NB4 (cell line): Measurements from ENCODE around the gene DIDO1.

ENCODE experiments used
- DNase-seq: peaks from one replicate; pipeline ENCODE4 v3.0.0; 2010; ENCODE audit warnings: low read depth
- H3K4me3 ChIP-seq: one replicate; pipeline ENCODE4 v1.5.1; 2011; ENCODE audit warnings: mild to moderate bottlenecking, low read depth, low read length, moderate library complexity
- CTCF ChIP-seq: IDR thresholded peaks from one replicate; pipeline ENCODE4 v1.5.1; 2012; ENCODE audit warnings: low read depth, low read length
- MAX ChIP-seq: IDR thresholded peaks from 2 replicates; pipeline ENCODE4 v1.6.1; 2011; ENCODE audit warnings: low read depth, low read length
- MYC ChIP-seq: IDR thresholded peaks from 2 replicates; pipeline ENCODE4 v1.6.1; 2011; ENCODE audit warnings: low read depth, low read length
- POLR2A ChIP-seq: IDR thresholded peaks from 2 replicates; pipeline ENCODE4 v1.6.1; 2011; ENCODE audit warnings: mild to moderate bottlenecking; ENCODE audit not compliant: insufficient read length; ENCODE audit errors: extremely low read depth

Gene DIDO1

GRCh38 chr20:62830821-62831220, 95.5 kb downstream of the DIDO1 start:
- no peak for TF ChIP-seq MAX

GRCh38 chr20:62830251-62830650, 96.1 kb downstream of the DIDO1 start:
- TF ChIP-seq CTCF (no peak), POLR2A (no peak), MYC (no peak), MAX (no peak)
- DNase-seq = no peak
- H3K4me3 ChIP-seq = no peak overlapping the region

More at GRCh38 chr20:62830821-62831220, 95.5 kb downstream of the DIDO1 start:
- H3K4me3 ChIP-seq = no peak overlapping the region
- no peak for DNase-seq

- no peak overlapping the region for H3K4me3 ChIP-seq
- no peak for DNase-seq
- TF ChIP-seq POLR2A (no peak), MYC (no peak), MAX (no peak), CTCF (no peak)
Measured at GRCh38 chr20:62829231-62830230, 96.8 kb downstream of the DIDO1 start.

- no peak for DNase-seq
- TF ChIP-seq CTCF (no peak), POLR2A (no peak), MYC (no peak), MAX (no peak)
- H3K4me3 ChIP-seq = no peak overlapping the region
Measured at GRCh38 chr20:62828511-62829230, 97.6 kb downstream of the DIDO1 start.

- no peak overlapping the region for H3K4me3 ChIP-seq
- TF ChIP-seq MAX (no peak), CTCF (no peak), POLR2A (no peak), MYC (no peak)
- no peak for DNase-seq
Measured at GRCh38 chr20:62828051-62828450, 98.3 kb downstream of the DIDO1 start.
